Panc1 (cell line): ENCODE measurements around the gene SULF2. TPM values are rescaled to one million over a fixed set of nuclear protein-coding genes. Genes with fewer than 3 reads are reported as not detected.

Experiments
- ATAC-seq: fragments of 200-7000 bp; cut with Tn5 transposase; 2 replicates; pipeline ENCODE4 v1.9.1; 2020; ENCODE audit warnings: mild to moderate bottlenecking, moderate library complexity
- BruUV-seq: library from RNA; stranded (reverse); fragments of 400-500 nt; replicated peaks from 2 replicates; lab custom pipeline; 2021; lab: Mats Ljungman, UMichigan
- CTCF ChIA-PET: fragments of 300-600 bp; sonication (Branson Sonifier 250); formaldehyde crosslinking; loops from one replicate; lab custom pipeline; 2022; ENCODE audit warnings: antibody characterized with exemption; lab: Charles Lee
- POLR2A ChIA-PET: fragments of 300-600 bp; sonication (Branson Sonifier 250); formaldehyde crosslinking; loops from one replicate; lab custom pipeline; 2022; ENCODE audit warnings: antibody characterized with exemption; lab: Charles Lee
- DNase-seq: peaks from one replicate; pipeline ENCODE4 v3.0.0-alpha.2; 2010; ENCODE audit warnings: low read depth, low spot score
- H3K27ac ChIP-seq: 2 replicates; pipeline ENCODE4 v1.5.1; 2011; ENCODE audit warnings: mild to moderate bottlenecking, low read length, inconsistent platforms
- H3K27me3 ChIP-seq: fragments of 200-500 bp; sonication (Bioruptor generic); 2 replicates; pipeline ENCODE4 v1.6.0; 2014; ENCODE audit warnings: low read length, inconsistent platforms; ENCODE audit not compliant: control insufficient read depth, insufficient read depth
- H3K36me3 ChIP-seq: fragments of 200-500 bp; sonication (Bioruptor generic); 2 replicates; pipeline ENCODE4 v1.5.1; 2014; ENCODE audit warnings: inconsistent platforms, mild to moderate bottlenecking, low read length, moderate library complexity; ENCODE audit not compliant: control insufficient read depth, insufficient read depth
- H3K4me1 ChIP-seq: 2 replicates; pipeline ENCODE4 v1.5.1; 2011; ENCODE audit warnings: inconsistent platforms, mild to moderate bottlenecking, low read length, moderate library complexity; ENCODE audit not compliant: control insufficient read depth, insufficient read depth
- H3K4me3 ChIP-seq, 2 experiments: 2 replicates each; pipeline ENCODE4 v1.5.1; 2011 to 2012; ENCODE audit warnings: low read depth in 2 of 2, low read length in 2 of 2, mild to moderate bottlenecking in 2 of 2, inconsistent platforms in 1 of 2, moderate library complexity in 1 of 2
- H3K9me3 ChIP-seq: fragments of 200-500 bp; sonication (Bioruptor generic); 2 replicates; pipeline ENCODE4 v1.5.1; 2014; ENCODE audit warnings: low read depth, mild to moderate bottlenecking, inconsistent platforms, low read length, moderate library complexity; ENCODE audit not compliant: control insufficient read depth, insufficient read depth
- CTCF ChIP-seq: fragments of 450-650 bp; IDR thresholded peaks from 2 replicates; pipeline ENCODE4 v1.5.1; 2017; ENCODE audit warnings: mild to moderate bottlenecking
- POLR2AphosphoS5 ChIP-seq: IDR thresholded peaks from 2 replicates; pipeline ENCODE4 v1.6.1; 2012; ENCODE audit warnings: mild to moderate bottlenecking, low read depth, low read length, moderate library complexity
- REST ChIP-seq, 2 experiments: IDR thresholded peaks; 2 replicates each; pipeline ENCODE4 v1.6.1; 2011 to 2012; ENCODE audit warnings: low read depth in 2 of 2, control low read depth in 1 of 2, low read length in 1 of 2, mild to moderate bottlenecking in 1 of 2, moderate library complexity in 1 of 2; ENCODE audit not compliant: insufficient read depth in 1 of 2
- SIN3A ChIP-seq: IDR thresholded peaks from 2 replicates; pipeline ENCODE4 v1.6.1; 2012; ENCODE audit warnings: low read depth, mild to moderate bottlenecking, low read length, moderate library complexity, borderline replicate concordance; ENCODE audit not compliant: insufficient read depth
- TCF7L2 ChIP-seq: IDR thresholded peaks from 2 replicates; pipeline ENCODE4 v1.6.1; 2011; ENCODE audit warnings: mild to moderate bottlenecking, low read depth, low read length, inconsistent platforms
- in situ Hi-C: cut with HindIII; loops from 2 replicates; pipeline ENCODE4 v1.10.0; 2016; ENCODE audit warnings: low sequenced_read_pairs, low pct_unique_long_range_greater_than_20kb
- intact Hi-C: fragments of 100-400 bp; cut with micrococcal nuclease; formaldehyde crosslinking; loops from one replicate; pipeline ENCODE4 v1.10.0; 2022; ENCODE audit not compliant: unreplicated experiment
- total RNA-seq: library from RNA; stranded (reverse); gene quantifications from one replicate; pipeline ENCODE4 v1.2.1, GENCODE V29; 2021; ENCODE audit not compliant: unreplicated experiment

The SULF2 gene
- total RNA-seq, 1 experiment from 2014 or later = 1.4 TPM

GRCh38 chr20:47749339-47749738, 35.9 kb downstream of the SULF2 start:
- intact Hi-C loops = no loop called here
- in situ Hi-C loops = no loop called here
- H3K9me3 ChIP-seq = no peaks in the 10 kb centered on the region
- DNase-seq = no peak
- TF ChIP-seq TCF7L2 (no peak), SIN3A (no peak)
- ChIA-PET CTCF (interaction anchor here (0.6 kb wide), 1 partner anchor 897 kb away, joined by 4 read pairs; no protein-coding TSS in a partner anchor), POLR2A (no interaction called here)
- ATAC-seq = no peak
- H3K4me1 ChIP-seq = no peaks in the 10 kb centered on the region
- no TSS peak for BruUV-seq
- peaks cover 10% of the 10 kb centered on the region for H3K27me3 ChIP-seq
- H3K36me3 ChIP-seq = no peaks in the 10 kb centered on the region
- H3K4me3 ChIP-seq = no peak overlapping the region
- H3K27ac ChIP-seq = no peak overlapping the region

GRCh38 chr20:47748823-47749222, 36.5 kb downstream of the SULF2 start:
- H3K27ac ChIP-seq = no peak overlapping the region

More at GRCh38 chr20:47748823-47749222, 36.5 kb downstream of the SULF2 start:
- no peaks in the 10 kb centered on the region for H3K9me3 ChIP-seq
- H3K4me1 ChIP-seq = no peaks in the 10 kb centered on the region
- intact Hi-C loops (no loop called here), in situ Hi-C loops (no loop called here)
- DNase-seq (no peak), ATAC-seq (no peak)
- no peak for TF ChIP-seq POLR2AphosphoS5
- TF ChIP-seq CTCF = no peak
- no peak for TF ChIP-seq SIN3A
- TF ChIP-seq TCF7L2 = no peak
- no peak for TF ChIP-seq REST (IDR thresholded peaks at IDR 0.05; ENCODE audit: insufficient read depth in 1 of 2, low read depth in 2 of 2, low read length in 1 of 2)
- peaks cover 10% of the 10 kb centered on the region for H3K27me3 ChIP-seq
- H3K36me3 ChIP-seq = no peaks in the 10 kb centered on the region
- CTCF ChIA-PET = no interaction called here
- POLR2A ChIA-PET = no interaction called here
- BruUV-seq = no TSS peak
- H3K4me3 ChIP-seq = no peak overlapping the region
